HCT116 (cell line): ENCODE measurements around the gene LRRFIP1. TPM values are rescaled to one million over a fixed set of nuclear protein-coding genes. Genes with fewer than 3 reads are reported as not detected.

ENCODE experiments used
- ATAC-seq: fragments of 200-7000 bp; cut with Tn5 transposase; 2 replicates; pipeline ENCODE4 v1.9.1; 2020; ENCODE audit warnings: mild to moderate bottlenecking, moderate library complexity
- BruUV-seq: library from RNA; stranded (reverse); fragments of 400-500 nt; replicated peaks from 2 replicates; lab custom pipeline; 2021; lab: Mats Ljungman, UMichigan
- CTCF ChIA-PET: fragments of 300-600 bp; sonication (Branson Sonifier 250); formaldehyde crosslinking; loops from one replicate; lab custom pipeline; 2021; ENCODE audit warnings: antibody characterized with exemption; lab: Charles Lee
- POLR2A ChIA-PET: fragments of 300-600, 350-600 bp; sonication (Branson Sonifier 250); formaldehyde crosslinking; loops from one replicate; lab custom pipeline; 2021; ENCODE audit warnings: antibody characterized with exemption; lab: Charles Lee
- RAD21 ChIA-PET, 2 experiments: fragments of 300-600 bp; sonication (Branson Sonifier 250); formaldehyde crosslinking; loops; one replicate each; lab custom pipeline; 2023; ENCODE audit warnings: low total read pairs in 2 of 2; ENCODE audit not compliant: uncharacterized antibody in 2 of 2, unreplicated experiment in 2 of 2, low non-redundant PET in 1 of 2; lab: Charles Lee
- DNase-seq: peaks from one replicate; pipeline ENCODE4 v3.0.0-alpha.2; 2010; ENCODE audit warnings: low read depth, low spot score
- H2AFZ ChIP-seq: fragments of 200-600 bp; shearing (Covaris generic), sonication (generic); 2 replicates; pipeline ENCODE4 v1.6.1; 2017; ENCODE audit warnings: low read depth, mixed run types, mixed read lengths, antibody characterized with exemption, low read length; ENCODE audit not compliant: poor library complexity, severe bottlenecking
- H3K27ac ChIP-seq: 2 replicates; pipeline ENCODE4 v1.5.1; 2012; ENCODE audit warnings: low read depth, low read length
- H3K27me3 ChIP-seq: fragments of 200-600 bp; sonication (generic); 2 replicates; pipeline ENCODE4 v1.6.1; 2016; ENCODE audit warnings: mixed run types, low read length, mixed read lengths; ENCODE audit not compliant: insufficient read depth
- H3K36me3 ChIP-seq, 2 experiments: fragments of 200-500 bp in 1 of 2; fragments of 200-600 bp in 1 of 2; sonication (Bioruptor generic) in 1 of 2; sonication (generic) in 1 of 2; 2 replicates each; pipeline versions ENCODE4 v1.5.1 to v1.6.1; 2014 to 2016; ENCODE audit warnings: low read length in 2 of 2, inconsistent platforms in 1 of 2, mixed read lengths in 1 of 2, mixed run types in 1 of 2; ENCODE audit not compliant: insufficient read depth in 2 of 2, control insufficient read depth in 1 of 2
- H3K4me1 ChIP-seq, 2 experiments: fragments of 200-600 bp in 1 of 2; sonication (generic) in 1 of 2; 2 replicates each; pipeline versions ENCODE4 v1.5.1 to v1.6.1; 2012 to 2017; ENCODE audit warnings: low read length in 2 of 2, inconsistent platforms in 1 of 2, mild to moderate bottlenecking in 1 of 2, mixed read lengths in 1 of 2, mixed run types in 1 of 2, moderate library complexity in 1 of 2; ENCODE audit not compliant: insufficient read depth in 2 of 2, control insufficient read depth in 1 of 2
- H3K4me2 ChIP-seq: fragments of 200-600 bp; sonication (generic); 2 replicates; pipeline ENCODE4 v1.6.1; 2017; ENCODE audit warnings: mixed run types, low read length, mixed read lengths
- H3K4me3 ChIP-seq, 2 experiments: fragments of 200-600 bp in 1 of 2; sonication (generic) in 1 of 2; replicated peaks in 1 of 2; 2 replicates each; pipeline ENCODE4 v1.5.1; 2011 to 2016; ENCODE audit warnings: low read length in 2 of 2, control low read depth in 1 of 2, low read depth in 1 of 2, mild to moderate bottlenecking in 1 of 2, mixed read lengths in 1 of 2, mixed run types in 1 of 2
- H3K79me2 ChIP-seq: fragments of 200-600 bp; sonication (generic); 2 replicates; pipeline ENCODE4 v1.6.1; 2017; ENCODE audit warnings: mild to moderate bottlenecking, mixed run types, low read length, moderate library complexity, mixed read lengths; ENCODE audit not compliant: insufficient read depth
- H3K9ac ChIP-seq: fragments of 200-600 bp; sonication (generic); 2 replicates; pipeline ENCODE4 v1.6.1; 2016; ENCODE audit warnings: low read length, mixed read lengths
- H3K9me2 ChIP-seq: fragments of 200-600 bp; sonication (generic), shearing (Covaris generic); 2 replicates; pipeline ENCODE4 v1.6.1; 2017; ENCODE audit warnings: mixed run types, mild to moderate bottlenecking, moderate library complexity; ENCODE audit not compliant: insufficient read depth
- H3K9me3 ChIP-seq, 2 experiments: fragments of 200-500 bp in 1 of 2; fragments of 200-600 bp in 1 of 2; sonication (Bioruptor generic) in 1 of 2; sonication (generic) in 1 of 2; 2 replicates each; pipeline ENCODE4 v1.6.1; 2014 to 2017; ENCODE audit warnings: low read length in 2 of 2, mixed read lengths in 2 of 2, inconsistent platforms in 1 of 2, low read depth in 1 of 2, mild to moderate bottlenecking in 1 of 2, mixed run types in 1 of 2, moderate library complexity in 1 of 2; ENCODE audit not compliant: control insufficient read depth in 1 of 2, insufficient read depth in 1 of 2
- H4K20me1 ChIP-seq: fragments of 200-600 bp; sonication (generic), shearing (Covaris generic); 2 replicates; pipeline ENCODE4 v1.6.1; 2017; ENCODE audit warnings: mixed run types, mild to moderate bottlenecking, moderate library complexity; ENCODE audit not compliant: insufficient read depth
- CBX3 ChIP-seq: IDR thresholded peaks from 2 replicates; pipeline ENCODE4 v1.6.1; 2012; ENCODE audit warnings: low read depth
- CEBPB ChIP-seq: IDR thresholded peaks from 2 replicates; pipeline ENCODE4 v1.6.1; 2012; ENCODE audit warnings: low read depth
- EGR1 ChIP-seq: IDR thresholded peaks from 2 replicates; pipeline ENCODE4 v1.6.1; 2012; ENCODE audit warnings: low read depth
- ELF1 ChIP-seq: IDR thresholded peaks from 2 replicates; pipeline ENCODE4 v1.6.1; 2012; ENCODE audit warnings: low read depth, borderline replicate concordance
- EZH2 ChIP-seq: fragments of 200-600 bp; sonication (generic); IDR thresholded peaks from 2 replicates; pipeline ENCODE4 v1.6.1; 2017; ENCODE audit warnings: antibody characterized with exemption, mixed run types
- FOSL1 ChIP-seq: IDR thresholded peaks from 2 replicates; pipeline ENCODE4 v1.6.1; 2012; ENCODE audit warnings: low read depth
- JUND ChIP-seq: IDR thresholded peaks from 2 replicates; pipeline ENCODE4 v1.6.1; 2012
- POLR2A ChIP-seq: IDR thresholded peaks from 2 replicates; pipeline ENCODE4 v1.7.0; 2011; ENCODE audit warnings: borderline replicate concordance; ENCODE audit not compliant: insufficient read depth, insufficient read length; ENCODE audit errors: extremely low read depth
- POLR2AphosphoS5 ChIP-seq: IDR thresholded peaks from 2 replicates; pipeline ENCODE4 v1.6.1; 2011; ENCODE audit warnings: mild to moderate bottlenecking, low read depth, low read length, moderate library complexity
- SIN3A ChIP-seq: IDR thresholded peaks from 2 replicates; pipeline ENCODE4 v1.6.1; 2012; ENCODE audit warnings: low read depth
- TCF7L2 ChIP-seq: IDR thresholded peaks from 2 replicates; pipeline ENCODE4 v1.7.0; 2011; ENCODE audit warnings: borderline replicate concordance, inconsistent platforms; ENCODE audit not compliant: insufficient read depth, insufficient read length; ENCODE audit errors: extremely low read depth
- YY1 ChIP-seq: IDR thresholded peaks from 2 replicates; pipeline ENCODE4 v1.6.1; 2011; ENCODE audit warnings: low read length, low read depth, moderate library complexity, mild to moderate bottlenecking; ENCODE audit not compliant: insufficient replicate concordance; ENCODE audit errors: extremely low read depth
- ZFX ChIP-seq: fragments of 450-650 bp; IDR thresholded peaks from 2 replicates; pipeline ENCODE4 v1.6.1; 2017
- ZNF274 ChIP-seq: fragments of 200-500 bp; sonication (Bioruptor generic); IDR thresholded peaks from 2 replicates; pipeline ENCODE4 v1.6.1; 2014; ENCODE audit warnings: mild to moderate bottlenecking, low read depth, low read length, inconsistent platforms
- intact Hi-C: fragments of 100-400 bp; cut with micrococcal nuclease; formaldehyde crosslinking; loops from 2 replicates; pipeline ENCODE4 v1.10.0; 2022
- total RNA-seq: library from RNA; stranded (reverse); gene quantifications from one replicate; pipeline ENCODE4 v1.2.1, GENCODE V29; 2021; ENCODE audit not compliant: unreplicated experiment
- TF ChIP-seq, protein P1 (sequence below): IDR thresholded peaks from 2 replicates; pipeline ENCODE4 v1.6.1; 2012
- TF ChIP-seq, protein P2 (sequence below): IDR thresholded peaks from 2 replicates; pipeline ENCODE4 v1.6.1; 2012; ENCODE audit warnings: low read depth
- TF ChIP-seq, protein P3 (sequence below): IDR thresholded peaks from 2 replicates; pipeline ENCODE4 v1.6.1; 2012
- TF ChIP-seq, protein P4 (sequence below), 3 experiments: fragments of 200-600 bp in 1 of 3; sonication (generic) in 1 of 3; IDR thresholded peaks in 2 of 3; conservative IDR thresholded peaks in 1 of 3; 2 replicates each; pipeline ENCODE4 v1.5.1; 2012 to 2017; ENCODE audit warnings: low read depth in 2 of 3, low read length in 2 of 3, antibody characterized with exemption in 1 of 3, borderline replicate concordance in 1 of 3, control low read depth in 1 of 3, mild to moderate bottlenecking in 1 of 3, mixed read lengths in 1 of 3, mixed run types in 1 of 3, moderate library complexity in 1 of 3; ENCODE audit not compliant: insufficient read depth in 1 of 3
- TF ChIP-seq, protein P5 (sequence below): IDR thresholded peaks from 2 replicates; pipeline ENCODE4 v1.6.1; 2011; ENCODE audit warnings: mild to moderate bottlenecking, low read length, moderate library complexity; ENCODE audit not compliant: insufficient replicate concordance; ENCODE audit errors: extremely low read depth

The LRRFIP1 gene
- total RNA-seq, 1 experiment from 2014 or later: 76.9 TPM

DNA sequence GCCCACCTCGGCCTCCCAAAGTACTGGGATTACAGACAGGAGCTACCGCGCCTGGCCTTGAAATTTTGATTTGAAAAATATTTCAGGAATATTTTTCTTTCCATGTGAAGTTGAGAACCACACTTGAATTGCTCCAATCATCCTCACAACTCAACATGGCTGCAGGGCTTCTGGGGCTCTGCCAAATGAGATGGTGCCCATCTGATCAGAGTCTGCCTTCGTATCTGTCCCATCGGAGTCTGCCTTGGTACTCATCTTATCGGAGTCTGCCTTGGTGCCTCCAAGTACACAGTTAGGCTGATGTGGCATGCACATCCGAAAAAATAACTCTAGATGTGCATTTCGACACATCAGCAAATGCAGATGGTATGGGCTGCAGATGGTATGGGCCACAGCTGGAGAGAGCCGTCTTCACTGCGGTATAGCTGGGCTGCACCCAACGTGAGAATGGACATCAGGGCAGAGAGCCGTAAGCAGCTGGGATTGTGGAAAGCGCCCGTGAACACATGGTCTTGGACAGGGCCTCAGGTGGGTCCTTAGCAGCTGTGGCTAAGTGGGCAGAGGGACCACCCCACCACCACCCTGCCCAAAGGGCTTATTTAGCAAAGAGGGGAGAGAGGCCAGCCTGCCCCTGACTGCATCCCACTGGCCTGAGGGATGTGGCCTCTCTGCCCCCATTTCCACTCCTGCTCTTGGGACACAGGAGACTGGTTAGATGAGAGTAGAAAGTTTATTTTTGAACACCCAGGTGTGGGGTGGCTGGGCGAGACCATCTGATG, 119.1 kb downstream of the LRRFIP1 start:
- peaks cover 12% of the 10 kb centered on the region for H4K20me1 ChIP-seq
- no peak overlapping the region for H2AFZ ChIP-seq
- TF ChIP-seq TCF7L2 (no peak), YY1 (no peak), EZH2 (no peak), ZNF274 (no peak), POLR2AphosphoS5 (no peak), EGR1 (no peak), JUND (no peak), POLR2A (no peak), ZFX (no peak), CBX3 (no peak), CEBPB (no peak), ELF1 (no peak), FOSL1 (no peak), SIN3A (no peak)
- TF ChIP-seq, protein P1, sequence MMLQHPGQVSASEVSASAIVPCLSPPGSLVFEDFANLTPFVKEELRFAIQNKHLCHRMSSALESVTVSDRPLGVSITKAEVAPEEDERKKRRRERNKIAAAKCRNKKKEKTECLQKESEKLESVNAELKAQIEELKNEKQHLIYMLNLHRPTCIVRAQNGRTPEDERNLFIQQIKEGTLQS: no peak
- TF ChIP-seq, protein P2, sequence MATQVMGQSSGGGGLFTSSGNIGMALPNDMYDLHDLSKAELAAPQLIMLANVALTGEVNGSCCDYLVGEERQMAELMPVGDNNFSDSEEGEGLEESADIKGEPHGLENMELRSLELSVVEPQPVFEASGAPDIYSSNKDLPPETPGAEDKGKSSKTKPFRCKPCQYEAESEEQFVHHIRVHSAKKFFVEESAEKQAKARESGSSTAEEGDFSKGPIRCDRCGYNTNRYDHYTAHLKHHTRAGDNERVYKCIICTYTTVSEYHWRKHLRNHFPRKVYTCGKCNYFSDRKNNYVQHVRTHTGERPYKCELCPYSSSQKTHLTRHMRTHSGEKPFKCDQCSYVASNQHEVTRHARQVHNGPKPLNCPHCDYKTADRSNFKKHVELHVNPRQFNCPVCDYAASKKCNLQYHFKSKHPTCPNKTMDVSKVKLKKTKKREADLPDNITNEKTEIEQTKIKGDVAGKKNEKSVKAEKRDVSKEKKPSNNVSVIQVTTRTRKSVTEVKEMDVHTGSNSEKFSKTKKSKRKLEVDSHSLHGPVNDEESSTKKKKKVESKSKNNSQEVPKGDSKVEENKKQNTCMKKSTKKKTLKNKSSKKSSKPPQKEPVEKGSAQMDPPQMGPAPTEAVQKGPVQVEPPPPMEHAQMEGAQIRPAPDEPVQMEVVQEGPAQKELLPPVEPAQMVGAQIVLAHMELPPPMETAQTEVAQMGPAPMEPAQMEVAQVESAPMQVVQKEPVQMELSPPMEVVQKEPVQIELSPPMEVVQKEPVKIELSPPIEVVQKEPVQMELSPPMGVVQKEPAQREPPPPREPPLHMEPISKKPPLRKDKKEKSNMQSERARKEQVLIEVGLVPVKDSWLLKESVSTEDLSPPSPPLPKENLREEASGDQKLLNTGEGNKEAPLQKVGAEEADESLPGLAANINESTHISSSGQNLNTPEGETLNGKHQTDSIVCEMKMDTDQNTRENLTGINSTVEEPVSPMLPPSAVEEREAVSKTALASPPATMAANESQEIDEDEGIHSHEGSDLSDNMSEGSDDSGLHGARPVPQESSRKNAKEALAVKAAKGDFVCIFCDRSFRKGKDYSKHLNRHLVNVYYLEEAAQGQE: no peak
- TF ChIP-seq, protein P3, sequence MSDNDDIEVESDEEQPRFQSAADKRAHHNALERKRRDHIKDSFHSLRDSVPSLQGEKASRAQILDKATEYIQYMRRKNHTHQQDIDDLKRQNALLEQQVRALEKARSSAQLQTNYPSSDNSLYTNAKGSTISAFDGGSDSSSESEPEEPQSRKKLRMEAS: no peak
- TF ChIP-seq, protein P4, sequence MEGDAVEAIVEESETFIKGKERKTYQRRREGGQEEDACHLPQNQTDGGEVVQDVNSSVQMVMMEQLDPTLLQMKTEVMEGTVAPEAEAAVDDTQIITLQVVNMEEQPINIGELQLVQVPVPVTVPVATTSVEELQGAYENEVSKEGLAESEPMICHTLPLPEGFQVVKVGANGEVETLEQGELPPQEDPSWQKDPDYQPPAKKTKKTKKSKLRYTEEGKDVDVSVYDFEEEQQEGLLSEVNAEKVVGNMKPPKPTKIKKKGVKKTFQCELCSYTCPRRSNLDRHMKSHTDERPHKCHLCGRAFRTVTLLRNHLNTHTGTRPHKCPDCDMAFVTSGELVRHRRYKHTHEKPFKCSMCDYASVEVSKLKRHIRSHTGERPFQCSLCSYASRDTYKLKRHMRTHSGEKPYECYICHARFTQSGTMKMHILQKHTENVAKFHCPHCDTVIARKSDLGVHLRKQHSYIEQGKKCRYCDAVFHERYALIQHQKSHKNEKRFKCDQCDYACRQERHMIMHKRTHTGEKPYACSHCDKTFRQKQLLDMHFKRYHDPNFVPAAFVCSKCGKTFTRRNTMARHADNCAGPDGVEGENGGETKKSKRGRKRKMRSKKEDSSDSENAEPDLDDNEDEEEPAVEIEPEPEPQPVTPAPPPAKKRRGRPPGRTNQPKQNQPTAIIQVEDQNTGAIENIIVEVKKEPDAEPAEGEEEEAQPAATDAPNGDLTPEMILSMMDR (IDR thresholded peaks at IDR 0.05 in 2 of 3, conservative IDR thresholded peaks at IDR 0.05 in 1 of 3; ENCODE audit: borderline replicate concordance in 1 of 3, insufficient read depth in 1 of 3, low read depth in 2 of 3, low read length in 2 of 3): no peak
- TF ChIP-seq, protein P5, sequence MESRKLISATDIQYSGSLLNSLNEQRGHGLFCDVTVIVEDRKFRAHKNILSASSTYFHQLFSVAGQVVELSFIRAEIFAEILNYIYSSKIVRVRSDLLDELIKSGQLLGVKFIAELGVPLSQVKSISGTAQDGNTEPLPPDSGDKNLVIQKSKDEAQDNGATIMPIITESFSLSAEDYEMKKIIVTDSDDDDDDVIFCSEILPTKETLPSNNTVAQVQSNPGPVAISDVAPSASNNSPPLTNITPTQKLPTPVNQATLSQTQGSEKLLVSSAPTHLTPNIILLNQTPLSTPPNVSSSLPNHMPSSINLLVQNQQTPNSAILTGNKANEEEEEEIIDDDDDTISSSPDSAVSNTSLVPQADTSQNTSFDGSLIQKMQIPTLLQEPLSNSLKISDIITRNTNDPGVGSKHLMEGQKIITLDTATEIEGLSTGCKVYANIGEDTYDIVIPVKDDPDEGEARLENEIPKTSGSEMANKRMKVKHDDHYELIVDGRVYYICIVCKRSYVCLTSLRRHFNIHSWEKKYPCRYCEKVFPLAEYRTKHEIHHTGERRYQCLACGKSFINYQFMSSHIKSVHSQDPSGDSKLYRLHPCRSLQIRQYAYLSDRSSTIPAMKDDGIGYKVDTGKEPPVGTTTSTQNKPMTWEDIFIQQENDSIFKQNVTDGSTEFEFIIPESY: no peak

More for the DNA sequence above, 119.1 kb downstream of the LRRFIP1 start:
- ChIA-PET RAD21 (no interaction called here), CTCF (interaction anchor here (7.9 kb wide), 1 partner anchor 74 kb away, joined by 70 read pairs; no protein-coding TSS in a partner anchor), POLR2A (no interaction called here)
- Histone ChIP-seq H3K4me1 (peaks cover 3 to 19% of the 10 kb centered on the region in 2 experiments; a peak in 2 of 4 replicates), H3K36me3 (peaks cover 13 to 15% of the 10 kb centered on the region in 2 experiments; a peak in 3 of 4 replicates), H3K27ac (no peak overlapping the region), H3K4me2 (no peak overlapping the region), H3K9me3 (no peaks in the 10 kb centered on the region), H3K27me3 (no peaks in the 10 kb centered on the region), H3K4me3 (no peak overlapping the region), H3K9ac (no peak overlapping the region), H3K79me2 (peaks cover 44% of the 10 kb centered on the region), H3K9me2 (no peaks in the 10 kb centered on the region)
- intact Hi-C loops: loop anchor here (10.0 kb wide), 1 partner anchor 232 kb away; no protein-coding TSS in a partner anchor
- no TSS peak for BruUV-seq
- DNase-seq: no peak
- no peak for ATAC-seq
